Loucy (cell line): ENCODE results near the gene FXYD3.

ENCODE experiments used
- EZH2phosphoT487 ChIP-seq: fragments of 200-600 bp; IDR thresholded peaks from 2 replicates; pipeline ENCODE4 v1.6.1; 2018; ENCODE audit warnings: antibody characterized with exemption, mild to moderate bottlenecking, moderate library complexity, borderline replicate concordance
- TF ChIP-seq, protein P1 (sequence below): fragments of 200-600 bp; sonication (generic); conservative IDR thresholded peaks from 2 replicates; pipeline ENCODE4 v1.5.1; 2014; ENCODE audit warnings: mild to moderate bottlenecking, antibody characterized with exemption, low read length

DNA sequence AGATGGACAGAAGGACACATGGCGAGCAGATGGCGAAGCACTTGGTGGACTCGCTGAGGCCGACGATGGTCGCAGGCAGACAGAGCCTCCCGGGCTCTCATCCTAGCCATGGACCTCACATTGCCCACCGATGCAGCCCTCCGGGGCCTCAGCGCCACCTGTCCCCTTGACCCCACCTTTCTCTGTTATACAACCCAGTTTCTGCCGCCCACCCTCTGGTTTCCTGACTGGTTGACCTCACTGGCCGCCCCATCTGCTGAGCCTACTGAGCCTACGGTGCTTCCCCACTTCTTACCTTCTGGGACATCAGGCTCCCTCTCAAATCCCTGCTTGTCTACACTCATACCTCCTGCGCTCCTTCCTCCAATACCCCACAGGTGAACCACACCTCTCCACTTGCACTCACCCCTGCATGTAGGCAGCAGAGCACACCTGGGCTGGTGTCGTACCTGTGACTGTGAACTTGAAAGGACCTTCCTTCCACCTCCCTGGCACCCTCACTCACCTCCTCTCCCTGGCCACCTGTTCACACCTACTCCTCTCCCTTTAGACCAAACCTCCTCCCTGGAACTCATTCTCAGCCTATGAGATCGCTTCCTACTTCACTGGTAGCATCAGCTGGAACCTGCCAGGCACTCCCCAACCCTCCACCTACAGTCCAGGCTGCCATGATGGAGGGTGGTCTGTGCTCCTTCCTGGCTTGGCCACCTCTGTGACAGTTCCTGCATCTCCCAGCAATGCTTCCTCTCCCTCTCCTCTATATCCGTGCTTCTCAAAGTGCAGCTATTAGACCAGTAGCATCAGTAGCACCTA, 38.0 kb upstream of the FXYD3 start:
- TF ChIP-seq, protein P1, sequence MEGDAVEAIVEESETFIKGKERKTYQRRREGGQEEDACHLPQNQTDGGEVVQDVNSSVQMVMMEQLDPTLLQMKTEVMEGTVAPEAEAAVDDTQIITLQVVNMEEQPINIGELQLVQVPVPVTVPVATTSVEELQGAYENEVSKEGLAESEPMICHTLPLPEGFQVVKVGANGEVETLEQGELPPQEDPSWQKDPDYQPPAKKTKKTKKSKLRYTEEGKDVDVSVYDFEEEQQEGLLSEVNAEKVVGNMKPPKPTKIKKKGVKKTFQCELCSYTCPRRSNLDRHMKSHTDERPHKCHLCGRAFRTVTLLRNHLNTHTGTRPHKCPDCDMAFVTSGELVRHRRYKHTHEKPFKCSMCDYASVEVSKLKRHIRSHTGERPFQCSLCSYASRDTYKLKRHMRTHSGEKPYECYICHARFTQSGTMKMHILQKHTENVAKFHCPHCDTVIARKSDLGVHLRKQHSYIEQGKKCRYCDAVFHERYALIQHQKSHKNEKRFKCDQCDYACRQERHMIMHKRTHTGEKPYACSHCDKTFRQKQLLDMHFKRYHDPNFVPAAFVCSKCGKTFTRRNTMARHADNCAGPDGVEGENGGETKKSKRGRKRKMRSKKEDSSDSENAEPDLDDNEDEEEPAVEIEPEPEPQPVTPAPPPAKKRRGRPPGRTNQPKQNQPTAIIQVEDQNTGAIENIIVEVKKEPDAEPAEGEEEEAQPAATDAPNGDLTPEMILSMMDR: no peak
- no peak for TF ChIP-seq EZH2phosphoT487
